K562 (cell line): ENCODE measurements around the gene RHEB. TPM values are rescaled to one million over a fixed set of nuclear protein-coding genes. Genes with fewer than 3 reads are reported as not detected.

Experiments used
- PRPF4 ChIP-seq: fragments of 200-400 bp; formaldehyde crosslinking; IDR thresholded peaks from one replicate; pipeline ENCODE4 v1.6.1; 2017; ENCODE audit warnings: low read length, low read depth, mild to moderate bottlenecking; ENCODE audit not compliant: insufficient read depth, poor library complexity, severe bottlenecking
- polyA plus RNA-seq, 8 experiments: library from polyadenylated mRNA; depleted of rRNA in 4 of 8; stranded (reverse) in 5 of 8; unstranded in 3 of 8; fragments of >200 nt; fragmentation: Nextera tagmentation in 2 of 8; fragmentation: Illumina TruSeq in 1 of 8; extraction: Ambion mirVana in 2 of 8; extraction: Trizol in 1 of 8; gene quantifications; 2 replicates each; pipeline versions ENCODE4 v1.2.1 to v1.2.3, GENCODE V29; 2011 to 2014; ENCODE audit warnings: inconsistent platforms in 1 of 8, missing spikeins in 1 of 8
- total RNA-seq, 7 experiments: library from RNA; depleted of rRNA in 6 of 7; stranded (reverse); fragments of >200 nt in 6 of 7; fragmentation: Illumina TruSeq in 2 of 7; extraction: Trizol in 2 of 7; gene quantifications; 2 replicates each; pipeline versions ENCODE4 v1.2.1 to v1.2.3, GENCODE V29; 2011 to 2021; ENCODE audit warnings: low replicate concordance in 1 of 7
- TF ChIP-seq, protein P1 (sequence below), 2 experiments: fragments of 450-650 bp; IDR thresholded peaks; 2 replicates each; pipeline ENCODE4 v1.6.1; 2016; ENCODE audit warnings: mild to moderate bottlenecking in 2 of 2, borderline replicate concordance in 1 of 2, low read depth in 1 of 2, moderate library complexity in 1 of 2

Gene RHEB
- total and polyA plus RNA-seq, 9 of the 15 experiments (the other 6 are each of a cell fraction or from before 2014, with no cell fraction given) = 28.5 to 249 (median 182) TPM

DNA sequence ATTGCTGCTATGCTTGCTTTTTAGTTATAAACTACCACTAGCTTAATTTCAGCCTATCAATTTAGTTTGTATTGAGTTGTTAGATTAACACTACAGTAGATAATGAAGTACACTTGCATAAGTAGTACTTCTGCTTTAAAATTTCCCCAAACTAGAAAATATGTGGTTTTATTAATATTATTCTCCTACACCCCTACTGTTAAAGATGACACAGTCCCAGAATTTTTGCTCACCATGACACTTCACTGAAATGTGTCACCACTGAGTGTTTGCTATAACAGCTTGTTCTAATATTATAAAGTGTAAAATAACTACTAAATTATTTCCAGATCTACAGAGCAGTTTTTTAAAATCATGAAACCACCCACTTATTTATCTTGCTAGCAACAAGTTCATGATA lies 31.6 kb downstream of the RHEB start (continued):
- TF ChIP-seq, protein P1, sequence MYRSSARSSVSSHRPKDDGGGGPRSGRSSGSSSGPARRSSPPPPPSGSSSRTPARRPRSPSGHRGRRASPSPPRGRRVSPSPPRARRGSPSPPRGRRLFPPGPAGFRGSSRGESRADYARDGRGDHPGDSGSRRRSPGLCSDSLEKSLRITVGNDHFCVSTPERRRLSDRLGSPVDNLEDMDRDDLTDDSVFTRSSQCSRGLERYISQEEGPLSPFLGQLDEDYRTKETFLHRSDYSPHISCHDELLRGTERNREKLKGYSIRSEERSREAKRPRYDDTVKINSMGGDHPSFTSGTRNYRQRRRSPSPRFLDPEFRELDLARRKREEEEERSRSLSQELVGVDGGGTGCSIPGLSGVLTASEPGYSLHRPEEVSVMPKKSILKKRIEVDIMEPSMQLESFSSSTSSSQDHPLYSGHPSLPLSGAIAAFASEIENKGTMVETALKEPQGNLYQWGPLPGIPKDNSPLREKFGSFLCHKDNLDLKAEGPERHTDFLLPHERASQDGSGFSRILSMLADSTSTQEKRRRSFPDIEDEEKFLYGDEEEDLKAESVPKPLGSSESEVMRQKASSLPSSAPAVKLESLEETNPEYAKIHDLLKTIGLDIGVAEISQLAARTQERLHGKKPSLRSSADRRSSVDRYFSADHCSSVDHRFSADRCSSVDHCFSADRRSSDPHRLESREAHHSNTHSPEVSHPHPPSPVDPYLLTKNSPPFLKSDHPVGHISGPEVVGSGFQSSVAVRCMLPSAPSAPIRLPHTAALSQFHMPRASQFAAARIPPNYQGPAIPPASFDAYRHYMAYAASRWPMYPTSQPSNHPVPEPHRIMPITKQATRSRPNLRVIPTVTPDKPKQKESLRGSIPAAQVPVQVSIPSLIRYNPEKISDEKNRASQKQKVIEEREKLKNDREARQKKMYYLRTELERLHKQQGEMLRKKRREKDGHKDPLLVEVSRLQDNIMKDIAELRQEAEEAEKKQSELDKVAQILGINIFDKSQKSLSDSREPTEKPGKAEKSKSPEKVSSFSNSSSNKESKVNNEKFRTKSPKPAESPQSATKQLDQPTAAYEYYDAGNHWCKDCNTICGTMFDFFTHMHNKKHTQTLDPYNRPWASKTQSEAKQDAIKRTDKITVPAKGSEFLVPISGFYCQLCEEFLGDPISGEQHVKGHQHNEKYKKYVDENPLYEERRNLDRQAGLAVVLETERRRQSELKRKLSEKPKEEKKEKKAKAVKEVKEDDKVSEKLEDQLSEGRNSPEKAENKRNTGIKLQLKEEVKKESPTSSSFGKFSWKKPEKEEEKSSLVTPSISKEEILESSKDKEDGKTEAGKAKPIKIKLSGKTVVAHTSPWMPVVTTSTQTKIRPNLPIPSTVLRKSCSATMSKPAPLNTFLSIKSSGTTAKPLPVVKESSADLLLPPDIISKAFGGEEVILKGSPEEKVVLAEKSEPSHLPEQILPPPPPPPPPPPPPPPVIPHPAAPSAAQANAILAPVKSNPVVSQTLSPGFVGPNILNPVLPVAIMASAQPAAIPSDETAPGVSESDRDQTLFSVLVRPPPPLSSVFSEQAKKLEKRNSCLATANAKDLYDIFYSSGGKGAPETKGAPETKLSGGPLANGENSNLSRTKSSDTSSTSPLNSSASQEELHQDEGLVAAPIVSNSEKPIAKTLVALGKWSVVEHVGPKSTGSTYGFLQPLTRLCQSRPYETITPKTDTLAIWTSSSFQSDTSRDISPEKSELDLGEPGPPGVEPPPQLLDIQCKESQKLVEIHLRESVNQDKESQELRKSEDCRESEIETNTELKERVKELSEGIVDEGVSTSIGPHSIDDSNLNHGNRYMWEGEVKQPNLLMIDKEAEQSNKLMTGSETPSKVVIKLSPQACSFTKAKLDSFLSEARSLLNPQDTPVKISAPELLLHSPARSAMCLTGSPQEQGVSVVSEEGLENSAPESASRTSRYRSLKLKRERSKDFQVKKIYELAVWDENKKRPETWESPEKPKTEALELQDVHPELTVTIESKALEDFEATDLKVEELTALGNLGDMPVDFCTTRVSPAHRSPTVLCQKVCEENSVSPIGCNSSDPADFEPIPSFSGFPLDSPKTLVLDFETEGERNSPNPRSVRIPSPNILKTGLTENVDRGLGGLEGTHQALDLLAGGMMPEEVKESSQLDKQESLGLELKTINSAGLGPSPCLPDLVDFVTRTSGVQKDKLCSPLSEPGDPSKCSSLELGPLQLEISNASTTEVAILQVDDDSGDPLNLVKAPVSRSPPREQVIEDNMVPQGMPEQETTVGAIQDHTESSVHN (IDR thresholded peaks at IDR 0.05; ENCODE audit: borderline replicate concordance in 1 of 2, low read depth in 1 of 2) = no peak
- no peak for TF ChIP-seq PRPF4
- TF ChIP-seq, all 486 proteins: peak for 0
